Stimulated activated CD8-positive, alpha-beta memory T cell treated with anti-CD3 and anti-CD28 coated beads, Interleukin-15, amount 100 ng/mL, for 4 hours (primary cell): Measurements from ENCODE around the gene GNG4.

Experiments
- DNase-seq, 2 donors: peaks; one replicate each; pipeline ENCODE4 v3.0.0-alpha.2; 2020; ENCODE audit warnings: low read depth in 2 of 2

Gene GNG4

DNA sequence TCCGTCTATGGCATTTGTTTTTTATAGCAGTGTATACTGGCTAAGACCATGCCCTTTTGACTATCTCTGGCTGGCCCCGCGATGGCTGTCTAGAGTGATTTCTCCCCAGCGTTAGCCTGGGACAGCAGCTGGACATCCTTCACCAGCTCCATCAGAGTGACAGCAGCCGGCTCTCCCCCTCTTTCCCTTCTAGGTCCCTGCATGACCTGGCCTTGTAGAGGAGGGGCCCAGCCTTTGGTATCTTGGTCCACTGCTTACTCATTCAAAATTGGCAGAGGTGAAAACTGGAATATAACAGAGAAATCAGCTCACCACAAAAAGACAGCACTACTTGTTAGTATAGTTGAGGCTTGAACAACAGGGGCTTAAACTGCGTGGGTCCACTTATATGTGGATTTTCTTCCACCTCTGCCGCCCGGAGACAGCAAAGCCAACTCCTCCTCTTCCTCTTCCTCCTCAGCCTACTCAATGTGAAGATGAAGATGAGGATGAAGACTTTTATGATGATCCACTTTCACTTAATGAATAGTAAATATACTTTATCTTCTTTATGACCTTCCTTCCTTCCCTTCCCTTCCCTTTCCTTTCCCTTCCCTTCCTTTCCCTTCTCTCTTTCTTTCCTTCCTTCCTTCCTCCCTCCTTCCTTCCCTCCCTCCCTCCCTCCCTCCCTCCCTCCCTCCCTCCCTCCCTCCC is 116.0 kb downstream of the GNG4 start:
- no peak for DNase-seq

DNA sequence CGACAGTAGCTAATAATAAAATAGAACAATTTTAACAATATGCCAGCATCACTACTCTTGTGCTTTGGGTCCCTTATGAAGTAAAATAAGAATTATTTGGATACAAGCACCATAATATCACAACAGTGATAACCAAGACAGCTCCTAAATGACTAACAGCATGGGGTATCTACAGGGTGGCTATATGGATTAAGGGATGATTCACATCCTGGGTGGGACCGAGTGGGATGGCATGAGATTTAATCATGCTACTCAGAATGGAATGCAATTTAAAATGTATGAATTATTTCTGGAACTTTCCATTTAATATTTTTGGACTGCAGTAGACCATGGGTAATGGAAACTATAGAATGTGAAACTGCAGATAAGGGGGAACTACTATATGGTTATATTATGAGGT is 117.2 kb downstream of the GNG4 start:
- DNase-seq = no peak

GRCh38 chr1:235527196-235527814 is 122.3 kb downstream of the GNG4 start:
- DNase-seq = no peak

DNA sequence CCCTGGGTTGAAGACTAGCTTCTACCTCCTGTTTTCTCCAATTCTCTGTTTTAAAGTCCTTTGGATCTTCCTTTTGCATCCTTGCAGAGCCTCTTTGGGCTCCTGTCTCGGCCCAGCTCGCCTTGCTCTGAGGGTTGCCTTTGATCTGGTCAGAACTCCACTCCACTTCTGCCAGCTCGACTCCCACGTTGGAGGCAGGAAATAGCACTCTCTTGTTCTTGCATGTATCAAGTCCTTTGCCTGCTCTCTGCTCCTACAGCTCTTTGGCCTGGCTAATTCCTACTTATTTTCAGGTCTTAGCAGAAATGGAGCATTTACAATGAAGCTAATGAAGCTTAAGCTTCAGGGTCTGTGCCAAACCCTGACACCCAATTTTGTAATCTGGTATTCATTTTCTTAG is 124.3 kb downstream of the GNG4 start:
- no peak for DNase-seq

DNA sequence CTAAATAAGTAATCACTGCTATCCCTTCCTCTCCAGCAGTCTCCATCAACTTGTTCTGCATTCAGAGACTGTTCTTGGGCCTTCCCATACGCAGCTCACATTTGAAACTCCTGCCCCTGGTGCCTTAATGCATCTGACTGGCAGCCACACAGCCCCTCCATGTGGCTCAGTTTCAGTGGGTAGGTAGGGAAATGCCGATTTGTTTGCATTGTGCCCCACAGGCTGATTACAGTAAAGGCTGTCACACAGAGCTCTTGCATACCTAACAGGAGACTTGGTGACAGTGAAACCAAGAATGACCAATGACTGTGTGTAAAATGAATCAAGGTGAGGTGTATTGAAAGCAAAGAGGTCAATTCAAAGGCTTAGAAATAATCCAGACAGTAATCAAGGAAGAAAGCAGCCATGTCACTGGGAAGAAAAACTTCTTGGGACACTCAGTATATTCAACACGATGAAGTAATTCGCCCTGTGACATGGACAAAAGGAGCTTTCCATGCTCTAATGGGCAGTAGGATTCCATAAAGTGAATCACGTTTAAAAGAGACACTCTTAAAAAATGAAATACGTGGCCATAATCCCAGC is 132.6 kb downstream of the GNG4 start:
- DNase-seq = no peak

- no peak for DNase-seq
These were observed 133.6 kb downstream of the GNG4 start for GRCh38 chr1:235515844-235516512.

GRCh38 chr1:235513495-235514366 is 135.9 kb downstream of the GNG4 start:
- DNase-seq = no peak

DNA sequence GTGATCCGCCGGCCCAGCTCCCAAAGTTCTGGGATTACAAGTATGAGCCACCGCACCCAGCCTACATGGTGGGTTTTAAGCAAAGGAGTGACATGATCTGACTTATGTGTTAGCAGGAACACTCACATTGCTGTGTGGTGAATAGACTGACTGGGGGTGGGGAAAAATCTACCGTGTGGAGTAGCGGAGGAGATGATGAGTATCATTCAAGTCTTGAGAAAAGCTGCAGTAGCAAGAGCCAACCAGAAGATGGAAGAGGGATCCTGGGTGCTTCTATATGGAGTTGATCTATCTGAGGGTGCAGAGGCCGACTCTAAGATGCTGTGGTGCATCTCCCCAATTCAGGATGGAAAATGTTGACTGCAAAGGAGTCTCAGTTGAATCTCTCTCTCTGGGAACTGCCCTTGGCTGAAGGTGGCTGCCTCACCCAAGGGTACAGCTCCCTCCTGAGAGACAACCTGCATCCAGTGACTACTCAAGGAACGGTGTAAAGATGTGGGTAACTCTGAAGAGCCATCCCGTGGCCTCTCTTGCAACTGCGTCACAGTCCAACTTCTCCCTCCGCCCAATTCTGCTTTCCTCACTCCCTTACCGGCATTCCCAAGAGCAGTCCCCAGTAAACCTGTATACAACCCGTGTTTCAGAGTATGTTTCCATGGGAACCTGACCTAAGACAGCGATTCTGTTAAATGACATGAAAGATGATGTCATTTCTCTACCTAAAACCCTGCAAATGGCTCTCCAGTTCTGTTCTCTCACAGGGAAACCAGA is 137.9 kb downstream of the GNG4 start:
- DNase-seq = no peak

- DNase-seq = no peak
These were observed 138.8 kb downstream of the GNG4 start for GRCh38 chr1:235510823-235511222.

- DNase-seq = no peak
These were observed 142.0 kb downstream of the GNG4 start for GRCh38 chr1:235507623-235508022.

- DNase-seq = peak; percentile 97
These were observed 144.9 kb downstream of the GNG4 start for GRCh38 chr1:235504494-235505222.

DNA sequence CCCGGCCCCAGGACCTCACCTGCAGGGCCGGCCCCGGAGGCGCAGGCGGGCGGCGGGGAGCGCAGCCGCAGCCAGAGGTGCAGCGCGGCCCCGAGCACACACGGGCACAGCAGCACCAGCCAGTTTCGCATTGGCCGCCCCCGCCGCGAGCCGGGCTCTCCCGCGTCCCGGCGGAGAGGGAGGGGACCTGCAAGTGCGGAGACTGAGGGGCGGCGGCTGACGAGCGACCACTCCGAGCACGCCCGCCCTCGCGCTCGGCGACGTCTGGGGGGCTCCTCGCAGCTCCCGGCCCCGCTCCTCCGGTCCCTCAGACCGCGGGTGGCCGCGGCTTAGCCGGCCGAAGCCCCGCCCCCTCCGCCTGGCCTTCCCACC is 145.5 kb downstream of the GNG4 start, which contains the start of gene B3GALNT2:
Gene B3GALNT2 (minus strand): TSS at position 331 of the 372 bp plus-strand sequence. CDS start 200 bp downstream, at position 131.
- no peak for DNase-seq

GRCh38 chr1:235503403-235504121 is 146.0 kb downstream of the GNG4 start:
- no peak for DNase-seq

- DNase-seq = no peak
These were observed 146.8 kb downstream of the GNG4 start for GRCh38 chr1:235502601-235503402.

DNA sequence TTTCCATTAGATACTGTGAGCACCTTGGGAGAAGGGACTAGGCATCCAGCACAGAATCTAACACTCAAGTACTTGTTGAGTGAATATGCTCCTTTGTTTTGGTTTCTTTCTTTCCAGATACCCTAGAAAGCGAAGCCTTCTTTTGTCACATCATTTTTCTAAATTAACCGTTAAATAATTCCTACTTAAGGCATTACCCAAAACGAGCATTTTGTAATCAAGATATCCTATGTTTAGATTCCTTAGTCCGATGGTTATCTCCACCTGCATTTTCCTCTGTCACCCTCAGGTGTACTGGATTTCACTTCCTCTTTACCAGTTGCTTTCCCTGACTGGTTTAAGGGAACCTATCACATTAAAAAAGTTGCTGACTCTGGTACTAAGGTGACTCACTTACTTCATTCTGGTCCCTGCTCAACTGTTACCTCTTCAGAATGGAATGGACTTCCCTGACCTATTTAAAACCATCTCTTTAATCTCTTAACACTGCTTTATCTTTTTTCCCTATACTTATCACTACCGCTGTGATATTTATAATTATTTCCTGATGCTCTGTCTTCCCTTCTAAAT is 148.5 kb downstream of the GNG4 start:
- DNase-seq = no peak
